GM13976 (cell line): ENCODE results near the gene ANKRD11.

Experiments used
- DNase-seq: peaks from one replicate; pipeline ENCODE4 v3.0.0; 2012; ENCODE audit warnings: low spot score
- CTCF ChIP-seq: IDR thresholded peaks from 2 replicates; pipeline ENCODE4 v1.5.1; 2012; ENCODE audit warnings: borderline replicate concordance, mild to moderate bottlenecking; ENCODE audit not compliant: insufficient read depth; ENCODE audit errors: extremely low read depth, missing control alignments, control extremely low read depth
- in situ Hi-C: fragments of 300-500 bp; cut with MboI; formaldehyde crosslinking; loops from one replicate; pipeline ENCODE4 v1.12.0; 2022; ENCODE audit warnings: low sequenced_read_pairs, mixed read lengths, inconsistent platforms; ENCODE audit not compliant: unreplicated experiment

ANKRD11 gene

DNA sequence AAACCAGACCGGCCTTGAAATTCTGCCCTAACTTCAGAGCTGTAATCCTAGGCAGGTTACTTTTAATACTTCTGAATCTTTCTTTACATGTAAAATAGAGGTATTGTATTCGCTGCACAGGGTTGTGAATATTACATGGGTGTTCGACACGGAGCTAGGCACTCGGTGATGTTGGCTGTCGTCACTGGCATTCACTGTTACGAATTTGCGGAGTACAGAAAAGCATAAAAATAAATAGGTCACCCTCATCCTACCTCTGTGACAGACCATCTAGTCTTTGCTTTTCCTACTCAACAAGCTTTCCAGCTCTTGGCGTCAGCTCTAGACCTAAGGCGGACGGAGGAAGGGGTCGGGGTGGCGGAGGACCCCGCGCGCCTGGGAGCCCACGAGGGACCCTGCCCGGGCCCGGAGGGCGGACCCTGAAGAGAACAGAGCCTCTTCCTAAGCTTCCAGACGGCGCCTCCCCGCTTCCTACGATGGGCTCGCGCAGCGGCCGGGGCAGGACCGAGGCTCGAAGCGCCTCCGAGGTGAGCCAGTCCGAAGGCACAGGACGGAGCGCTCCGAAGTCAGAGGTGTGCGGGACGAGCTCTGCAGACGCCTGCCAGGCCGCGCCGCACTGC, 17.0 kb upstream of the ANKRD11 start:
- no peak for TF ChIP-seq CTCF
- DNase-seq = no peak
- in situ Hi-C loops = no loop called here

DNA sequence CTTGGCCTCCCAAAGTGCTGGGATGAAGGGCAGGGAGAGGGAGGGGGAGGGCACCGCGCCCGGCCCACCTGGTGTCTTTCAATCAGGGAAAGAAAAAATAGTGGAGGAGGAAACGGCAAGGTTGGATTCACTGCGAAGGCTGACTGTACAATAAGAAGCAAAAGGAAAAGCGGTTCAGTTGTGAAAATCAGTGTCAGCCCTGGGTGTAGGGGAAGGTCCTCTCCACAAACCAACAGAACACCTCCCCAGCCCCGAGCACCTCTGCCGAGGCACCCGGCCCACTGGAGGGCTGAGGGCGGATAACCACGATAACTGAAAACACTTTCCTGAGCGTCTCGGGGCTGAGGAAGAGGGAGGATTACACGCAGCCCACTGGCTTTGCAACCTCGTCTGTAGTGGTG, 16.4 kb upstream of the ANKRD11 start:
- DNase-seq = no peak
- in situ Hi-C loops = no loop called here
- TF ChIP-seq CTCF = no peak

- DNase-seq = no peak
- TF ChIP-seq CTCF = no peak
- in situ Hi-C loops = no loop called here
Measured at GRCh38 chr16:89506113-89506504, 15.7 kb upstream of the ANKRD11 start.

DNA sequence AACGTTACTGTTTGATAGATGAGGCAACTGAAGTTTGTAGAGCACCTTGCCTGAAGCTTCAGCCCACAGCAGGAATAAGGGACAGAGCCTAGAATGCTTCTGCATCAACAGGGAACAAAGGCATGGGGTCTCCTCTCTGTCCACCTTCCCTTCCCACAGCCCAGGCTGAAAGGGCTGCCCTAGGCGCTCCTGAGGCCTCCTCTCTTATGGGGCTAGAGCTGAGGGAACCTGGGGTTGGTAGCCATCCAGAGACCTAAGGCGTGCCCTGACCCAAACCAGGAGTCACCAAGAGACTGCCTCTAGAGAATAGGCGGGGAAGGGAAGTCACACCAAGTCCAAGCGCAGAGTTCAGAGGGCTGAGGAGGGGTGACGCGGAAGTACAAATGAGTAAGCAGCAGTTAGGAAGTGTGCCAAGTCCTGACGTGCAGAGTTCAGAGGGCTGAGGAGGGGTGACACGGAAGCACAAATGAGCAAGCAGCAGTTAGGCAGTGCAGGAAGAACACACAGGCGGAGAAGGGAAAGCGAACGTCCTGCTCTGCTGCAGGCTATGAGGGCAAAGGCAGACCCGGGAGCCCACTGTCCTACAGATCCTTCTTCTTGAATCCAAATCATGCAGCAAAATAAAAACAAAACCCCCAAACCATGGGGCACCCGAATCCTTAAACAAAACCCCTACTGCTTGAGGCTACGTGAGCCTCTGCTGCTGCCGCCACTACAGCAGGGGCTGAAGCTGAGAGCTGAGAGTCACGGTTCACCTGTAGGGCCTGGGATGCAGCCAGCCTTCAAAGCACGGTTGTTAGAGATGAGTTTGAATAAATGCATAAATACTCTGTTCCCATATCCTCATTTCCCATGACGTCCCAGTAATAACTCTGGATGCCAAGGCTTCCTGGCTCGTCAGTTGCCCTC, 15.1 kb upstream of the ANKRD11 start:
- peak; percentile 81 for DNase-seq
- in situ Hi-C loops = no loop called here
- no peak for TF ChIP-seq CTCF

DNA sequence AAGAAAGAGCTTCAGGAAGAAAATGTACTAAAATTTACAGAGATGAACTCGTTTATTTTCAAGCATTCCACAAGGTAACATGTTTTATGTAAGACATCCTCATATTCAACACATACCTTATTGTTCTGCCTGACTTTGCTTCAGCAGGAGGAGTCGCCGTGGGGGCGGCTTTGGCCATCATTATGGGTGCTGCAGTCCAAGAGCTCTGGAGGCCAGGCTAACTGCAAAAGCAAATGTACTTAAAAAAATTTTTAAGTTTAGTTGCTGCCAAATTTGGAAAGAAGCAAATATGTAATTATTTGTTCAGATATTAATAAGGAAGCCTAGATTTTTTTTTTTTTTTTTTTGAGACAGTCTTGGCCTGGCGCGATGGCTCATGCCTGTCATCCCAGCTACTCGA, 13.7 kb upstream of the ANKRD11 start:
- in situ Hi-C loops = no loop called here
- no peak for DNase-seq
- no peak for TF ChIP-seq CTCF

- no peak for DNase-seq
- TF ChIP-seq CTCF = no peak
Measured at GRCh38 chr16:89502081-89502843, 11.9 kb upstream of the ANKRD11 start.

More at GRCh38 chr16:89502081-89502843, 11.9 kb upstream of the ANKRD11 start:
- in situ Hi-C loops = no loop called here
